WERI-Rb-1 (cell line): ENCODE results near the gene ATXN1.

Experiments used
- DNase-seq: peaks from one replicate; pipeline ENCODE4 v3.0.0-alpha.2; 2020
- H3K27ac ChIP-seq: fragments of 250-450 bp; sonication (Bioruptor Pico); 2 replicates; pipeline ENCODE4 v1.5.1; 2020; ENCODE audit warnings: mild to moderate bottlenecking, moderate library complexity
- H3K27me3 ChIP-seq: fragments of 250-450 bp; sonication (Bioruptor Pico); 2 replicates; pipeline ENCODE4 v1.5.1; 2021; ENCODE audit warnings: mild to moderate bottlenecking, low read depth, moderate library complexity; ENCODE audit not compliant: insufficient read depth, severe bottlenecking
- H3K36me3 ChIP-seq: fragments of 250-450 bp; sonication (Bioruptor Pico); 2 replicates; pipeline ENCODE4 v1.5.1; 2020; ENCODE audit warnings: mild to moderate bottlenecking, moderate library complexity
- H3K4me3 ChIP-seq: 2 replicates; pipeline ENCODE4 v1.5.1; 2011; ENCODE audit warnings: low read depth, mild to moderate bottlenecking, control low read depth, low read length
- H3K9me3 ChIP-seq: fragments of 250-450 bp; sonication (Bioruptor Pico); 2 replicates; pipeline ENCODE4 v1.5.1; 2021; ENCODE audit warnings: mild to moderate bottlenecking, moderate library complexity; ENCODE audit not compliant: severe bottlenecking
- TF ChIP-seq, protein P1 (sequence below): IDR thresholded peaks from 2 replicates; pipeline ENCODE4 v1.5.1; 2011; ENCODE audit warnings: low read depth, mild to moderate bottlenecking, control low read depth, inconsistent platforms, low read length

Gene ATXN1

DNA sequence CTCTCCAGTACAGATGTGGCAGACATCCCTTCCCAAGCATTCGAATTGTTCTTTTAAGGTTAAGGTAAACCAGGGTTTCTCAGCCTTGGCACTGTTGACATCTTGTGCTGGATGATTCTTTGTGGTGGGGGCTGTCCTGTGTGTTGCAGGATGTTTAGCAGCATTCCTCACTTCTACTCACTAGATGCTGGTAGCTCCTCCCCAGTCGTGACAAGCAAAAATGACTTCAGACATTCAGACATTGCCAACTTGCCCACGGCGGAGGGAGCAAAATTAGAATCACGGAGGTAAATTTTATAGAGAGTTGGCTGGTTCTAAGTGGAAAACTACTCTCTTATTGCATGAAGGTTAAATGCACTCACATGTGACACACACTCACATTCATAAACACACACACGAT is 334.1 kb downstream of the ATXN1 start:
- no peaks in the 10 kb centered on the region for H3K36me3 ChIP-seq
- TF ChIP-seq, protein P1, sequence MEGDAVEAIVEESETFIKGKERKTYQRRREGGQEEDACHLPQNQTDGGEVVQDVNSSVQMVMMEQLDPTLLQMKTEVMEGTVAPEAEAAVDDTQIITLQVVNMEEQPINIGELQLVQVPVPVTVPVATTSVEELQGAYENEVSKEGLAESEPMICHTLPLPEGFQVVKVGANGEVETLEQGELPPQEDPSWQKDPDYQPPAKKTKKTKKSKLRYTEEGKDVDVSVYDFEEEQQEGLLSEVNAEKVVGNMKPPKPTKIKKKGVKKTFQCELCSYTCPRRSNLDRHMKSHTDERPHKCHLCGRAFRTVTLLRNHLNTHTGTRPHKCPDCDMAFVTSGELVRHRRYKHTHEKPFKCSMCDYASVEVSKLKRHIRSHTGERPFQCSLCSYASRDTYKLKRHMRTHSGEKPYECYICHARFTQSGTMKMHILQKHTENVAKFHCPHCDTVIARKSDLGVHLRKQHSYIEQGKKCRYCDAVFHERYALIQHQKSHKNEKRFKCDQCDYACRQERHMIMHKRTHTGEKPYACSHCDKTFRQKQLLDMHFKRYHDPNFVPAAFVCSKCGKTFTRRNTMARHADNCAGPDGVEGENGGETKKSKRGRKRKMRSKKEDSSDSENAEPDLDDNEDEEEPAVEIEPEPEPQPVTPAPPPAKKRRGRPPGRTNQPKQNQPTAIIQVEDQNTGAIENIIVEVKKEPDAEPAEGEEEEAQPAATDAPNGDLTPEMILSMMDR = no peak
- no peak for DNase-seq
- H3K4me3 ChIP-seq = no peak overlapping the region
- H3K27me3 ChIP-seq = no peaks in the 10 kb centered on the region
- no peak overlapping the region for H3K27ac ChIP-seq
- no peaks in the 10 kb centered on the region for H3K9me3 ChIP-seq

DNA sequence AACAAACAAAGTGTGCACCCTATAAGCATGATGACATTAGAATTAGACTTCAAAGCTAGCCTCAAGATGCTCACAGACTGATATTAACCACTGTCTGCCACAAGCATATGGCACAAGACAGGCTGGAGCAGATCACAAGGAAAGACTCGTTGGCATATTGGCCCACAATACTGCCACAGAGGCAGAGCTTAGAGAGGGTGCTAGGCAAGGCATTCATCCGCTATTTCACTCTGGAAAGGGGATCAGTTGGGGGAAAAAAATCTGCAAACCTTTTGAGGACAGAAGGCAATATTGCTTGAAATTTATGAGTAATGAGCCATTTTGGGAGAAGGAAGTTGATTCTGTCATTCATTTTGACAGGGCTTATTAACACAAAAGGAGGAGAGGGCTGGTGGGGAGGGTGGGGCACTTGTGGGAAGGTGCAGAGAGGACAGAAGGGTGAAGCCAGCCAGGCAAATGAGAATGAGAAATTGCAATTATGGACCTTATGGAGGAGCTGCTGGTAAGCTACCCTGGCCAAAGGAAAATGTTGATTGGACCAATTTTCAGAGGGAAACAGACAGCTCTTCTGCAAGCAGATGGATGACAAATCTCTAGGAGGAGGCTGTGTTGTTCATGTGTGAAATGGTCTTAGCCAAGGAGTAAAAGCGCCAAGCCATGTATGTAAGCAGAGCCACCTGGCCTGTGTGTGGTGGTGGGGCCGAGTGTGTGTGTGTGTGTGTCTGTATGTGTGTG is 335.2 kb downstream of the ATXN1 start:
- no peaks in the 10 kb centered on the region for H3K27me3 ChIP-seq
- TF ChIP-seq, protein P1 = no peak
- H3K4me3 ChIP-seq = no peak overlapping the region
- H3K36me3 ChIP-seq = no peaks in the 10 kb centered on the region
- H3K27ac ChIP-seq = no peak overlapping the region
- DNase-seq = no peak
- H3K9me3 ChIP-seq = no peaks in the 10 kb centered on the region

DNA sequence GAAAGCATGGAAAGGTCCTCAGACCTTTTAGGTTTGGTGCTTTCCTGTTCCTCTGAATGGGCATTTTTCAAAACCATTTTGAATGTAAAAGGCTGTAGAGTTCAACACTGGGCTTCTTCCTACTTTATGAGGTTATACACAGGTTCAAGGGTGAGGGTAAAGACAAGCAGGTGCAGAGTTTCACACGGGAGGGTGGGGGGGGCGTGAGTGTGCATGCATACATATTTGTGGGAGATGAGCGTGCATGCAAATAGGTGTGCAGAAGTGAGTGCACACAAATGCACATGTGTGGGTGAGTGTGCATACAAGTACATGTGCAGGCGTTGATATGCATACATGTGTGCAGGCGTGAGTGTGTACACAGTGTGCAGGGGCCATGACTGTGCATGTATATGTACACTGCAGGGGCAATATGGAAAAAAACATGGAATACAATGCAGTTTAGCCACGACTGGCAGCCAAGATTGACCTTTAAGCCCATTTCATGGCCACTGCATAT is 339.7 kb downstream of the ATXN1 start:
- no peak overlapping the region for H3K27ac ChIP-seq

DNA sequence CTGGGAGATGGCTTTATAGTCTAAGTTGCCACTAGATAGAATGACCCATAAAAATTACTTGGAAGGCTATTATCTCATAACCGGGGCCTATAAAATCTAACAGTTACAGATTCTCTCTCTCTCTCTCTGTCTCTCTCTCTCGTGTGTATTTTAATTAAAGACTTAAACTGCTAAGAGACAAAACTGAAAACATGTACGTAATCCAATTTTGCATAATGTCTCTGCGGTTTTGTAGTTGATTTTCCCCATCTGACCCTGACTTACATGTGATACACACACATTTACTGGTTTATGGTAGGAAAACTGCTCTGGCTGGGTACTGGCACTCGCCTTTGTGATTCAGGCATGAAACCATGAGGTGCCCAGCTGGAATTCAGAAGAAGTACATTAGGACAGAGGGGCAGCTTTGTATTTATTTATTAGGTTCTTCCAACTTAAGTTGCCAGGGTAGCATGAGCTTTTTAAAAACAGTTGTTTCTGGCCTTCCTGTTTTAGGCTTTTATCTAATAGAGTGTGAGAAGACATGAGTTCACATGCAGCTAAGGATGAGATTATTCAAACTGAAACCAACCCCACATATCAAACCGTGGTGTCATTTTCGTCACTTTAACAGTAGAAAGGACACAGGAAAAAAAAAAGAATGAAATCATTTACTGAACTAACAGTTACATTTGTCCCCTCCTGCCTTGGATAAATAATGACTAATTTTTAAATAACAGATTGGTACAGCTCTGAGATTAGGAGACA is 340.4 kb downstream of the ATXN1 start:
- Histone ChIP-seq H3K27ac (no peak overlapping the region), H3K9me3 (no peaks in the 10 kb centered on the region), H3K27me3 (no peaks in the 10 kb centered on the region), H3K4me3 (no peak overlapping the region), H3K36me3 (no peaks in the 10 kb centered on the region)
- TF ChIP-seq, protein P1 = no peak
- no peak for DNase-seq

More for the DNA sequence above, 339.7 kb downstream of the ATXN1 start:
- Histone ChIP-seq H3K9me3 (no peaks in the 10 kb centered on the region), H3K36me3 (no peaks in the 10 kb centered on the region), H3K27me3 (no peaks in the 10 kb centered on the region), H3K4me3 (no peak overlapping the region)
- TF ChIP-seq, protein P1 = no peak
- no peak for DNase-seq

DNA sequence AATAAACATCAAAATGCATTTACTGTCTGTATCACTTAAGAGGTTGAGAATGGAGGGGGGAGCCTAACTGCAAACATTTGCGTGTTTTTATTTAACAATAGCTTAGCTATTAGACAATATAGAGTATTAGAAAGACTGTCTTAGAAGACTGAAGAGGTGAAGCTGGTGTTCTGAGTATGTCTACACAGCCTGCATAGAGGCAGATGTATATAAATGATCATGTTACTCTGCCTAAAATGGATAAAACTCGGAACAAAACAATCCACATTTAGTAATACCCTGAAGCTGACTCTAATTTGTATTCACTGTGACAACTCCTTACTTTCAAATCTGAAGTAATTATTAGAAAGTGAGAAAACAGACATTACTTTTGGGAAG is 340.9 kb downstream of the ATXN1 start:
- TF ChIP-seq, protein P1 = no peak
- Histone ChIP-seq H3K36me3 (no peaks in the 10 kb centered on the region), H3K9me3 (no peaks in the 10 kb centered on the region), H3K27ac (no peak overlapping the region), H3K4me3 (no peak overlapping the region), H3K27me3 (no peaks in the 10 kb centered on the region)
- no peak for DNase-seq
